ENCODE data around the gene SLC37A1.
A peak's percentile ranks its signal among the peaks of the same experiment; 100 is the strongest.
"Not testable (repeated sequence)": the region's sequence is repeated elsewhere in the genome, so short reads cannot be mapped to it uniquely, and the experiment has no call there.

The SLC37A1 gene

GRCh38 chr21:42513151-42513984 is at the start of gene SLC37A1:
SLC37A1 (plus strand) TSS chr21:42513852; CDS start chr21:42518455, 4,603 bp downstream.
- peak; percentile 67 for DNase-seq

- peak; percentile 82 for DNase-seq
These were observed 49.7 kb upstream of the SLC37A1 start for GRCh38 chr21:42463861-42464515.

- DNase-seq, result peak; percentile 51
These were observed 48.4 kb upstream of the SLC37A1 start for GRCh38 chr21:42465008-42465802.

GRCh38 chr21:42465803-42466127 is 47.9 kb upstream of the SLC37A1 start:
- no peak for DNase-seq

- peak; percentile 32 for DNase-seq
These were observed 47.0 kb upstream of the SLC37A1 start for GRCh38 chr21:42466700-42467099.

GRCh38 chr21:42467140-42467983 is 46.3 kb upstream of the SLC37A1 start:
- DNase-seq, result peak; percentile 38

GRCh38 chr21:42468491-42469131 is 45.0 kb upstream of the SLC37A1 start:
- DNase-seq, result peak; percentile 35

- DNase-seq, result peak; percentile 1
These were observed 44.4 kb upstream of the SLC37A1 start for GRCh38 chr21:42469272-42469671.

- not testable (repeated sequence) for DNase-seq
These were observed 43.9 kb upstream of the SLC37A1 start for GRCh38 chr21:42469726-42470125.

- no peak for DNase-seq
These were observed 42.4 kb upstream of the SLC37A1 start for GRCh38 chr21:42471206-42471605.

- peak; percentile 32 for DNase-seq
These were observed 41.8 kb upstream of the SLC37A1 start for GRCh38 chr21:42471716-42472330.

GRCh38 chr21:42472521-42472920 is 41.1 kb upstream of the SLC37A1 start:
- DNase-seq, result peak; percentile 22

GRCh38 chr21:42473498-42474042 is 40.1 kb upstream of the SLC37A1 start:
- peak; percentile 42 for DNase-seq

- peak; percentile 42 for DNase-seq
These were observed 39.4 kb upstream of the SLC37A1 start for GRCh38 chr21:42474043-42474831.

GRCh38 chr21:42475036-42475435 is 38.6 kb upstream of the SLC37A1 start:
- DNase-seq, result peak; percentile 36

- no peak for DNase-seq
These were observed 37.9 kb upstream of the SLC37A1 start for GRCh38 chr21:42475526-42476387.

GRCh38 chr21:42476388-42477331 is 37.0 kb upstream of the SLC37A1 start:
- no peak for DNase-seq

- DNase-seq, result no peak
These were observed 35.1 kb upstream of the SLC37A1 start for GRCh38 chr21:42478504-42478903.

Data from activated CD8-positive, alpha-beta memory T cell treated with anti-CD3 and anti-CD28 coated beads, Interleukin-2, amount 50 U/mL, for 48 hours (primary cell).